H1 (cell line): ENCODE data around the gene PBX1. TPM values are rescaled to one million over a fixed set of nuclear protein-coding genes. Genes with fewer than 3 reads are reported as not detected.

Experiments used
- ATF3 ChIP-seq: IDR thresholded peaks from 2 replicates; pipeline ENCODE4 v1.6.1; 2011; ENCODE audit warnings: low read depth, mild to moderate bottlenecking, low read length; ENCODE audit not compliant: insufficient read depth
- CEBPB ChIP-seq: IDR thresholded peaks from 2 replicates; pipeline ENCODE4 v1.6.1; 2012; ENCODE audit warnings: low read depth, low read length
- GABPA ChIP-seq: IDR thresholded peaks from 2 replicates; pipeline ENCODE4 v1.6.1; 2011; ENCODE audit warnings: mild to moderate bottlenecking, low read length, moderate library complexity, borderline replicate concordance; ENCODE audit not compliant: insufficient read depth
- GTF2F1 ChIP-seq: IDR thresholded peaks from 2 replicates; pipeline ENCODE4 v1.6.1; 2012; ENCODE audit warnings: low read depth, low read length, improper control_type of control experiment, borderline replicate concordance
- RNF2 ChIP-seq: fragments of 200-900, 300-1000 bp; sonication (generic); IDR thresholded peaks from 2 replicates; pipeline ENCODE4 v1.7.1; 2016; ENCODE audit warnings: borderline replicate concordance, low read depth, mild to moderate bottlenecking, antibody characterized with exemption, low read length; ENCODE audit not compliant: poor library complexity, severe bottlenecking; ENCODE audit errors: missing control alignments
- RXRA ChIP-seq: IDR thresholded peaks from 2 replicates; pipeline ENCODE4 v1.6.1; 2011; ENCODE audit warnings: low read depth, mild to moderate bottlenecking, low read length, moderate library complexity; ENCODE audit not compliant: insufficient read depth
- TAF7 ChIP-seq: optimal IDR thresholded peaks from 2 replicates; pipeline ENCODE3; 2011; ENCODE audit warnings: low read depth, mild to moderate bottlenecking, inconsistent platforms, low read length, moderate library complexity, borderline replicate concordance
- TBP ChIP-seq: IDR thresholded peaks from 2 replicates; pipeline ENCODE4 v1.6.1; 2011; ENCODE audit warnings: low read depth, low read length, improper control_type of control experiment
- polyA plus RNA-seq, 7 experiments: library from polyadenylated mRNA; depleted of rRNA in 3 of 7; stranded (reverse) in 5 of 7; unstranded in 2 of 7; fragments of >200 nt in 5 of 7; fragments of 200-250 nt in 2 of 7; gene quantifications; 1 replicate in 5 of 7; 2 replicates in 1 of 7; 4 replicates in 1 of 7; pipeline versions ENCODE4 v1.2.1 to v1.2.3, GENCODE V29; 2011 to 2013; ENCODE audit warnings: missing spikeins in 2 of 7, mixed read lengths in 2 of 7
- total RNA-seq: library from RNA; stranded (reverse); fragmentation: NEBNext Ultra II Directional; extraction: Animal tissue kit (Norgen Biotek cat#: 25700); gene quantifications from 2 replicates; pipeline ENCODE4 v1.2.1, GENCODE V29; 2021

Gene PBX1
- total and polyA plus RNA-seq, 2 of the 8 experiments (the other 6 are each of a cell fraction or from before 2014, with no cell fraction given) = 87.4 to 124 TPM

- TF ChIP-seq ATF3 (no peak), TBP (no peak), CEBPB (no peak), GTF2F1 (no peak), TAF7 (no peak), RNF2 (no peak), RXRA (no peak), GABPA (no peak)
These were observed 111.8 kb downstream of the PBX1 start (continued) for GRCh38 chr1:164670786-164671185.
